GM18508 (cell line): ENCODE measurements around the gene SRRT.

Experiments used
- ATAC-seq: cut with Tn5 transposase; IDR thresholded peaks from one replicate; pipeline ENCODE4 v1.9.1; 2021; ENCODE audit warnings: moderate number of reproducible peaks; ENCODE audit not compliant: insufficient read depth, unreplicated experiment

The SRRT gene, protein sequence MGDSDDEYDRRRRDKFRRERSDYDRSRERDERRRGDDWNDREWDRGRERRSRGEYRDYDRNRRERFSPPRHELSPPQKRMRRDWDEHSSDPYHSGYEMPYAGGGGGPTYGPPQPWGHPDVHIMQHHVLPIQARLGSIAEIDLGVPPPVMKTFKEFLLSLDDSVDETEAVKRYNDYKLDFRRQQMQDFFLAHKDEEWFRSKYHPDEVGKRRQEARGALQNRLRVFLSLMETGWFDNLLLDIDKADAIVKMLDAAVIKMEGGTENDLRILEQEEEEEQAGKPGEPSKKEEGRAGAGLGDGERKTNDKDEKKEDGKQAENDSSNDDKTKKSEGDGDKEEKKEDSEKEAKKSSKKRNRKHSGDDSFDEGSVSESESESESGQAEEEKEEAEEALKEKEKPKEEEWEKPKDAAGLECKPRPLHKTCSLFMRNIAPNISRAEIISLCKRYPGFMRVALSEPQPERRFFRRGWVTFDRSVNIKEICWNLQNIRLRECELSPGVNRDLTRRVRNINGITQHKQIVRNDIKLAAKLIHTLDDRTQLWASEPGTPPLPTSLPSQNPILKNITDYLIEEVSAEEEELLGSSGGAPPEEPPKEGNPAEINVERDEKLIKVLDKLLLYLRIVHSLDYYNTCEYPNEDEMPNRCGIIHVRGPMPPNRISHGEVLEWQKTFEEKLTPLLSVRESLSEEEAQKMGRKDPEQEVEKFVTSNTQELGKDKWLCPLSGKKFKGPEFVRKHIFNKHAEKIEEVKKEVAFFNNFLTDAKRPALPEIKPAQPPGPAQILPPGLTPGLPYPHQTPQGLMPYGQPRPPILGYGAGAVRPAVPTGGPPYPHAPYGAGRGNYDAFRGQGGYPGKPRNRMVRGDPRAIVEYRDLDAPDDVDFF

DNA sequence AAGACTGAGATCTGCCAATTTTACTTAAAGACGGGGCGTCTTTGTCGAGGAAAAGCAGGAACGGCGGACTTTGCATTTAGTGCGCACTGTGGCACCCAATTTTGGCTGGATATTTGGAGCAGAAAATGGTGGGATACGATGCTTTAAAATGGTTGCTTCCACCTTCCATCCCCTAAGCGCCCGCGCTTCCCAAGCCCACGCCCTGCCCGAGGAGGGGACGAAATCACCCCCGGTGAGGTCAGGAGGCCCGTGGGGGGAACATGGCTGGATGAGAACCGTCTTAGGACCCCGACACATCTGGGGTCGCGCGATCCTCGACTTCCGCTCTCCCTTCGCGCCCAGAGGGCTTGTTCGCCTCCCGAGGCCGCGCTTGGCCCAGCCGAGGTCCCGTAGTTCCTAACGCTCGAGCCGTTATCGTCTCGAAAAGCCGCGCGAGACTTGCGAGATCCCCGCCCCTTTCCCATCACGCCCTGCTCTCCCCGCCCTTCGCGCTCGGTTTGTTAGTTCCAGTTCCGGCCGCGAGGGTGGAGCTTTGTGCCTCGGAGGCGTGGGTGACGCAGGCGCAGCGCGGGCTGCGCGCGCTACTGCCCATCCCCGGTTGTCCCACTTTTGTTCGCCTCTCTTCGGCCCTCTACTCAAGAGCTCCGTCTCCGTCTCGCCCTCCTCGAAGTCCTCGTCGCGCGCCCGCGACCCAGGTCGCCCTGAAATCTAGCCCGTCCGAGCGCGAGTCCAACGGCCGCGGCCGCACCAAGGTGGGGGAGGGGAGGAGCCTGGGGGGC, at the start of gene SRRT:
Gene SRRT (plus strand): TSS at position 527 of the 779 bp plus-strand sequence. CDS start 488 bp downstream, outside the sequence.
- ATAC-seq, result peak; percentile 54

DNA sequence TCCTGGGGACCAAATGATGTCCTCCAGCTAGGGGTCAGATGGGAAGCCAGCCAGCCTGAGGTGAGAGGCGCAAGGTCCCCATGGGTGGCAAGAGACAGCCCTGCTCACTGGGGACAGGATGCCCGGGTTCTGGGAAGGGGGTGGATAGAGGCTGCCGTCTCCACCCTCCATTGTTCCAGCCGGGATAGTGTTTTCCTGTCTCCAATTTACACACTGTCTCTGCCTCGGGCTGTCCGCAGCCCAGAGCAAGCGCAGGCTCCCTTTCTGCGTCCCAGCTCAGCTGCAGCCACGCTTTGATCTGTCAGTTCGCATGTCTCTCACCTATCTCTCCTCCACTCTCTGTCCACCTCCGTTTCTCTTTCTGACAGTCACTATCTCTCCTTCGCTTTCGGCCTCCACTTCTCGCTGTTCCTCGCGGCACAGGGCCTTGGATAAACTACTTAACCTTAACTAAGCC, 49.7 kb upstream of the SRRT start:
- no peak for ATAC-seq

DNA sequence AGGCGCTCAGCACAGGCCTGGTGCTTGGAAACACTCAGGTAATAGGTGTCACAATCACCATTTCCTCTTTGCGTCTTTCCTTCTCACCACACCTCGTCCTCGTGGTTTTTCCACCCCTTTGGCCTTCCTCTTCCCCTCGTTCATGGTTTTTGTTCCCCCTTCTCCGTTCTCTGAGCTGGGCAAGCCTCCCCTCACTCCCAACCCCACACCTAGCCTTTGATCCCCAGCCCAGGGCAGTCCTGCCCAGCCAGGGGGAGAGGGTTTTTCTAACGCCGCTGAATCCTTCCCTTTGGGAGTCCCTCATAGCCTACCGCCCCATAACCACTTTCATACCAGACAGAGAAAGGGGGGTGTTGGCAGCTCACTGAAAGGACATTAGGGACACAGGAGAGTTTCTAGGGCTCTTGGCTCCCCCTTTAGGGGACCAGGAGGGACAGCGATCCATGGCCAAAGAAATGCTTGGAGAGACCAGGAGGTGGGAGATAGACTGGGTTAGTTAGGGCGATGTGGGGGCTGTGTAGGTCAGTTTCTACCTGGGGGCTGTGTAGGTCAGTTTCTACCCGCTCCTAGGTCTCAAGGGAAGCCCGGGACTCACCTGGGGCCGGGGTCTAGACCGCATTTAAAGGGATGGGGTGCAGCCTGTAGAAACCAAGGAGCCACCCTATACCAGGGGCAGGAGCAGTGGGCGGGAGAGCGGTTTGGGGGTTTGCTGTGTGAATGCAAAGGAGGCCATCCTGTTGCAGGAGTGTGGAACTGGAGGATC, 49.0 kb upstream of the SRRT start:
- no peak for ATAC-seq

DNA sequence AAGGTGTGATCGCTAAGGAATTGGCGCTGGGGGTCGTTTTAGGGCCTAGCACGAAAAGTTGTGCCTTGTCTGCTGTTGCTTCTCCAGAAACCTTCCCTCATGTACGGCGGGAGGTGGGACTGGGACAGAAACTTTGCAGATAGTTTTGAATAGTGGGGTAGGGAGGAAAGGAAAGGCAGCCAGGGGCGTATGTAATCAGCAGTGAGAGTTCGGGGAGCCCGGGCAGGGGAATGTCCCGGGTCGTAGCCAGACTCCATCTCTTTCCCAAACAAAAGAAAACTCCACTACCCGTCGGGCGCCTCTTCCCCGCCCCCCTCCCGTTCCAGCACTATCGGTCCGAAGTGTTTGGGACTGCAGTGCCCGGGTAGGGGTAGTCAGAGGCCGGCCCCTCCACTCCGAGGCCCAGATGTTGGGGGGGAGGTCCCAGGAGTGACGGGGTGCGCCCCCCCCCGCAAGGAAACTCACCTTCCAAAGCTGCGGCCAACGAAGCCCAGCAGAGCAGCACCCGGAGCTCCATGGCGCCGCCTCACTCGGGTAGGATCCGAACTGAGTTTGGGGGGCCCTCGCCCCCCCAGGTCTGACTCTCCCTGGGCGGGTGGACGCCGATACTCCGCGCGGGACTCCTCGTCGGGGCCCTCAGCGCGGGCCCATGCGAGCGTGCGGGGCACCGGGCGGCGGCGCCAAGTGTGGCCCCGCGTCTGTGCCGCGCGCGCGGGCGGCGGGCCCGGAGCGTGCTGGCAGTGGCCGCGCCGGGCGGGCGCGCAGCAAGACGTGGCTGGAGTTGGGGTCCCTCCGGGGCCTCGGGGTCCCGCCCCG, 48.2 kb upstream of the SRRT start:
- ATAC-seq, result no peak

DNA sequence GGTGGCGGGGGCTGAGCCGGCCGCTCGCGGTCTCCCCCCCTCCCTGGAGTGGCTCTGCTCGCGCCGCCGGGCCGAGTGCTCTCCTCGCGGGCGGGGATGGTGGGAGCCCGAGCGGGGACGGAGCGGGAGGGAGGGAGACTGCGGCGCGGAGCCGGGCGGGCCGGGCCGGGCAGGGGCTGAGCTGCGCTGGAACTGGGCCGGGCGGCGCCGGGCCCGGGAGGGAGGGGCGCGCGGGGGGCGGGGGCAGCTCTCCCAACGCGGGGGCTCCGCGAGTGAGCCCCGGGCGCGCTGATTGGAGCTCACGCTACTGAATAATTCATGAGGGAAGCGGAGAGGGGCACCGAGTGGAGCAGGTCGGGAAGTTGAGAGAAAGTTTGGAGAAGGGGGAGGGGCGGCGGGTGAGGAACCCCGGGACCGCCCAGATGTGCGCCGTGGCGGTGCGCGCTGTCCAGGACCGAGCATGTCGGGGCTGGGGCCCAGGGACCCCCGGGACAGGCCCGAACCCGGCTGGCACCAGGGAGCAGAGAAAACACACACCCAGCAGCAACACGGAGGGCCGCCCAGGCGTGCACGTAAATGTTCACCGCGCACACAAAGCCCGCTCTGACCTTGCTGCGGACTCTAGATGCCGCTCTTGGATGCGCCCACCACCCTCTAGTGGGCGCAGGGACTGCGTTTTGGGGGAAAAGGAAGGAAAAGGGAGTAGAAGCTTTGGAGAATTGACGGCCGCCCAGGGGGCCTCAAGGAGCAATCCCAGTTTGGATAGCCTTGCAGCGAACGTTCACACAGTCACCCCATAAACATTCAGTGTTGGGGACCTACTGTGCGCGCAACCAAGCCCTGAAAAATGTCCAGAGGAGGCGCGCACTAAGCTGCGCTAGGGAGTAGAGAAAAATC, 47.3 kb upstream of the SRRT start, which contains the start of gene EPHB4:
Gene EPHB4 (minus strand): TSS at position 194 of the 897 bp plus-strand sequence. CDS start 493 bp downstream, outside the sequence.
- no peak for ATAC-seq

DNA sequence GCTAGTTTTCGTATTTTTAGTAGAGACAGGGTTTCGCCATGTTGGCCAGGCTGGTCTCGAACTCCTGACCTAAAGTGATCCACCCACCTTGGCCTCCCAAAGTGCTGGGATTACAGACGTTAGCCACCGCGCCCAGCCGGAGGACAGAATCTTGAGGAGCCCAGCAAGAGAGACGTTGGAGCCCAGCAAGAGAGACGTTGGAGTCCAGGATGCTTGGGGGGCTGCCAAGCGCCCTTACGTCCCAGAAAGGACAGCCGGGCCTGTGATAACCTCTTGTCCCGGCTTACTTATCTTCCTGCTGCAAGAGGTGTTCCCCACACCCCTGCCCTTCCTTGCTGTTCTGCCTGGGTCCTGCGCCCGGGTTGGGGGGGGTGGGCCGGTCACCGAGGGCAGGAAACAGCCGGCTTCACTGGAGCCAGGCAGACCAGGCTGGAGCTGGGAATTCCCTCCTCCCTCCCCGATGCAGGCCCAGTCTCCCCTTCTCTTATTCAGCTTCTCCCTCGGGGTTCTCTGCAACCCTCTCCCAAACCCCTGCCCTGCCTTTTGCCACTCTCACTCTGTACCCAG, 45.7 kb upstream of the SRRT start:
- ATAC-seq, result no peak

DNA sequence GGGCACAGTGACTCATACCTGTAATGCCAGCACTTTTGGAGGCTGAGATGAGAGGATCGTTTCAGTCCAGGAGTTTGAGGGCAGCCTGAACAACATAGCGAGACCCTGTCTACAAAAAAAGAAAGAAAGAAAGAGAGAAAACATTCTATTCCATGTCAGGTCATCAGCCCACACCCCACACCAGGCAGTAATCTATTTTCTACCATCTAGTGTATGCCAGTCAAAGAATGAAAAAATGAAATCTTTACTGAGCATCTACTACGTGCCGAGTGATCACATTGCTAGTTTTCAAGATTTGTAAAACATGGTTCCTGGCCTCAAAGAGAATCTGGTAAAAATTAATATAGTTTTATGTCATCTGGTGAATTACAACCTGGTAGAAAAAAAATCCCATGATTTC, 44.5 kb upstream of the SRRT start:
- ATAC-seq, result no peak

DNA sequence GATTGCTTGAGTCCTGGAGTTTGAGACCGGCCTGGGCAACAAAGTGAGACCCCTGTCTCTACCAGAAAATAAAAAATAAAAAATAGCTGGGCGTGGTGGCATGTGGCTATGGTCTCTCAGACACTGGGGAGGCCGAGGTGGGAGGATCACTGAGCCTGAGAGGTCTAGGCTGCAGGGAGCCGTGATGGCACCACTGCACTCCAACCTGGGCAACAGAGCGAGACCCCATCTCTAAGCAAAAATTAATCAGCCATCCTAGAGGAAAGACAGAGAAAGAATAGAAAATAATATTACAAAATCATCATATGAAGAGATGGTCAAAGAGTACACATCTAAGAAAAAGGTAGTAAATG, 42.6 kb upstream of the SRRT start:
- no peak for ATAC-seq

DNA sequence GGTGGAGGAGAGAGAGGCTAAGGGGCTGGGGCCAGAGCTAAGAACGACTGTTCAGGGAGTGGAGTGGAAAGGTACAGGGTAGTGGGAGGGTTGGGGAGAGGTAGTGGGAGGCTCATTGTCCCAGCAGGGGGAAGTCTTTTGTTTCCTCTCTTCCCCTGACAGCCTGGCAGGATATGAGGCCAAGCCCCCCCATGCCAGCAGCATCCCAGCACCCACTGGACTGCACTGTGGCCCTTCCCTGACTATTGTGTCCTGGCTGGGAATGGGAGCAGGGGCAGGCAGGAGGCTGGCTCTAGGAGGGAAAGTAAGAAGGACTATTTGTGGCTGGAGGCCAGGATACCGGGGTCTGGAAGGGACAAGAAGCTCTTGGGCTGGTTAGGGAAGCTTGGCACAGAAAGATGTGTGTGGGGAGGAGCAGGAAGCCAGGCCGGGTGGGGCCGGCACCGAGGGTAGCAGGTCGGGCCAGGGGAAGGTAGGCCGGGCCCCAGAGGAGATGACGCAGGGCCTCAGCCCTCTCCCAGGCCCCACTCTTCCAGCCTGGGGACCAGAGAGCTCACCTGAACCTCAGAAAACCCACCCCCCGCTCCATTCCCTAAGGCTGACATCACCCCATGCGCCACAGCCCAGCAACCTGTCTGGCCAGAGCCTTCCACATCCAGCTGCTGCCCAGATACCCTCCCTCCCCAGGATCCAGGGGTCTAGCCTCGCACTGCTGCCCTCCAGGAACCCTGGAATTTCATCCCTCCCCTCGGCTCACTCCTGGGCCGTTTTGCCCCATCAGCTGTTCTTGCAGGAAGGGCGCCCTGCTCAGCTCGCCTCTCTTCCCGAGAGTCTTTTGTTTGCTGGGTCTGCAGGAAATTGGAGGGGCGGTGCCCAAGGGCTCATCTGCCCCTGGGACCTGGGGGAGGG, 38.7 kb upstream of the SRRT start:
- ATAC-seq, result no peak

DNA sequence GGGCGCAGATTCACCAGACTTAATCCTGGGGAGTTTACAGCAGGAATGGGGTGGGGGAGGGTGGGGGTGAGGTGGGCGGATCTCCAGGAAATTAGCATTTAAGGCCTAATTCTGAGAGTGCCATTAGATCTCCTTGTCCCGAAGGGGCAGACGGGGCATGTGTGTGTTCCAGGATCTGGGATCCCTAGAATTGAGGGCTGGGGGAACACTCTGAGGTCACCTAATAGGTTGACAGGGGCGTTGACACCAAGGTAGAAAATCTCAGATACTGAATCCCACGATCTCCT, 38.1 kb upstream of the SRRT start:
- ATAC-seq, result no peak

DNA sequence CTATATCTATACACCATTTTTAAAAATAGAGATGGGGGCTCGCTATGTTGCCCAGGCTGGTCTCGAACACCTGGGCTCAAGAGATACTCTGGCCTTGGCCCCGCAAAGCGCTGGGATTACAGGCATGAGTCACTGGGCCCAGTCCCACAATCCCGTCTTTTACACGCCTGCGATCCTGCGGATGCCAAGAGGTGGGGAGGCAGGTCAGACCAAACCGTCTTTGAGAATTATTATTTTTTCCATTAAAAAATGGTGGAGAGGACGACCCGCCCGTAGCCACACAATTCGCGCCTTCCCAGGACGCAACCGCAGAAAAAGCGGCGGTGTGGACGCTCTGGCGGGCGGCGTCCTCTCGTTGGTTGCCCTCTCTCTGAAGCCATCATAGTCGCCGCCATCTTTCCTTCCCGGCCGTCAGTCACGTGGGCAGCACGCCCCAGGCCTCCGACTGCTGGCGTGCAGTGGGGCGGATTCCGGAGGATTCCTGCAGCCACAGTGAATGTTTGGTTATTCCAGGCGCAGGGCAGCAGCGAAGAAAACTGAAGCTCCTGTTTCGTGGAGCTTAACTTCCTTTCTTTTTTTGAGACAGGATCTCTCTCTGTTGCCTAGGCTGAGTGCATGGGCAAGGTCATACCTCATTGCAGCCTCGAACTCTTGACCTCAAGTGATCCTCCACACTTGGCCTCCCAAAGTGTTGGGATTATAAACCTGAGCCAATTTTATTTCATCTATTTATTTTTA, 37.6 kb upstream of the SRRT start:
- ATAC-seq, result no peak

DNA sequence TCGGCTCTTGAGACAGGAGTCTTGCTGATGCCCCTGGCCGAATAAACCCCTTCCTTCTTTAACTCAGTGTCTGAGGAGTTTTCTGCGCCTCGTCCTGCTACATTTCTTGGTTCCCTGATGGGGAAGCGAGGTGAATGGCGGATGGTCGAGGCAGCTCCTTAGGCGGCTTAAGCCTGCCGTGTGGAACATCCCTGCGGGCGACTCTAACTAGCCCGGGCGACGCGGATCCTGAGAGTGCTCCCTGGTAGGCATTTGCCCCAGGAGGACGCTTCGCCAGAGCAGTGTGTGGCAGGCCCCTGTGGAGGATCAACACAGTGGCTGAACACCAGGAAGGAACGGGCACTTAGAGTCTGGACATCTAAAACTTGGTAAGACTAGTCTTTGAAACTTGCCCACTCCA, 35.5 kb upstream of the SRRT start:
- no peak for ATAC-seq

DNA sequence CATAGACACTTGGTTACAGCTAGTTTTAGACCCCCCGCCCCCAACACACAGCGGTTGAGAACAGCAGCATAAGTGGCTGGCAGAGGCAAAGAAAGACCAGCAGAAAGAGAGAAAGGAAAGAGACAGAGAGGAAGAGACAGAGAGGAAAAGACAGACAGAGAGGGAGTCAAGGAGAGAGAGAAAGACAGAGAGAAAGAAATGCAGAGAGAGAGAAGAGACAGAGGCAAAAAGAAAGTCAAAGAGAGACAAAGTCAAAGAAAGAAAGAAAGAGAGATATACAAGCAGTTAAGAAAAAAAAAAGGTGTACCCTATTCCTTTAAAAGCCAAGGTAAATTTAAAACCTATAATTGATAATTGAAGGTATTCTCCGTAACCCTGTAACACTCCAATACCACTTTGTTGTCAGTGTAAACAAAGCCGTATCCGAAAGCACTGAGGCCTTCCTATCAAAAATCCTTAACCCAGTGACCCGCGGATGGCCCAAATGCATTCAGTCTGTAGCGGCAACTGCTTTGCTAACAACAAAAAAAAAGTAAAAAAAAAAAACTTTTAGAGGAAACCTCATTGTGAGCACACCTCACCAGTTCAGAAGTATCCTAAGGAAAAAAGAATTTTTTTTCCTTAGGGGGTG, 34.3 kb upstream of the SRRT start:
- no peak for ATAC-seq

DNA sequence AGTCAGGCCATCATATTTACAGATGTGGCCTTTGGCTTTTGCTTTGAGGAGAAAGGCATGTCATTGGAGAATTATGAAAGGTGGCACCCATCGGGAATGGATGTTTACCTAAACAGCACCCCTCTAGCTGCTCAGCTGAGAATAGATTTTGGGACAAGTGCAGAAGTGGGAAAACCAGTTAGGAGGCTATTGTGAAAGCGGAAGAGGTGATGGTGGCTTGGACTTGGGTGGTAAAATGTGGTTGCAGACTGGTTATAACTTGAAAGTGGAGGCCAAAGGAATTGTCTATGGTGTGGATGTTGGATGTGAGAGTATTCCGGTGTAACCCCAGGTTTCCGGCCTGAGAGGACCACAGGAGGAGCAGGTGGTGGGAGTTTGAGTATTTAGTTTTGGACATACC, 27.5 kb upstream of the SRRT start:
- no peak for ATAC-seq

DNA sequence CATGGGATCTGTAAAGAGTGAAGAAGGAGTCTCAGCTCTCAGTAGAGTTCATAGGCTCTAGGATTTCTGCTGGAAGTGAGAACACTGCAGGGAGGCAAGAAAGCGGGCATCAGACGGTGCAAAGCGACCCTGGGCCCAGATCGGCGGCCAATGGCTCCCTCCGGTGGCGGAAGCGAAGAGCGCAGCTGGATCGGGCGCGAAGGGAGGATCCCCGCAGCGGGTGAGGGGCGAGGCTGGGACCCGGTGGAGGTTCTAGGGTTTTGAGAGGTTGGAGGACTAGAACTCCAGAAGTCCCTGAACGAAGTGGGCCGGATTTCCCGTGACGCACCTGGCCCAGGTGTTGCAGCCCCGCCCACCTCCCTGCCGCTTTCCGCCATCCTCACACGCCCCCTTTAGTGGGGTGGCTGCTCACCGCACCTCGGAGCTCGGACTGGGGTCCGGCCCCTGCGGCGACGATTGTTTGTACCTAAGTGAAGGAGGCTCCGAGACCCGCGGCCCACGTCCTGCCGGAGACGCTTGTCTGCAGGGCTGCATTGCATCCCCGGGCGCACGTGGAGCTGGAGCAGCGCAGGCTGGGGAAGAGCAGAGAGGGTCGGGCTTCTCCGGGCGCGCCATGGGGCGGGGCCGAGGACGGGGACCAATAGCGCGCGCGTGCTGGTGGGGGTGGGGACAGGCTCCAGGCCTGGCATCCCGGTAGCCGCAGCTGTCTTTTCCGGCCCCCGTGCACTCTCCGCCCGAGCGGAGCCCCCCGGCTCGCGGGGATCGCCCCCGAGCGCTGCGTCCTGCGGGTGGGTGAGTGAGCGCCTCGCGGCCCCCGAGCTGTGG, 22.6 kb upstream of the SRRT start, which contains the start of gene SLC12A9:
Gene SLC12A9 (plus strand): TSS at position 666 of the 825 bp plus-strand sequence. CDS start 1,485 bp downstream, outside the sequence.
- ATAC-seq, result no peak
